ENCODE data around the gene CALCB. TPM values are rescaled to one million over a fixed set of nuclear protein-coding genes. Genes with fewer than 3 reads are reported as not detected.

CALCB gene
- total RNA-seq, 1 donor from 2014 or later: 0.53 TPM

- no peak for TF ChIP-seq CTCF (IDR thresholded peaks at IDR 0.05; ENCODE audit: insufficient read depth, low read length, severe bottlenecking)
These were observed 37.8 kb downstream of the CALCB start for GRCh38 chr11:15111215-15111614.

GRCh38 chr11:15112131-15112541, 38.7 kb downstream of the CALCB start:
- no peak for TF ChIP-seq CTCF (IDR thresholded peaks at IDR 0.05; ENCODE audit: insufficient read depth, low read length, severe bottlenecking)
- Histone ChIP-seq H3K27me3 (ENCODE audit: control insufficient read depth, insufficient read depth, low read length) (no peaks in the 10 kb centered on the region), H3K36me3 (ENCODE audit: control insufficient read depth, insufficient read depth, low read length) (no peaks in the 10 kb centered on the region), H3K4me3 (ENCODE audit: low read depth, low read length) (no peak overlapping the region)
- FAIRE-seq (no peak), DNase-seq (ENCODE audit: low read depth) (no peak)

More at GRCh38 chr11:15111215-15111614, 37.8 kb downstream of the CALCB start:
- H3K27me3 ChIP-seq (ENCODE audit: control insufficient read depth, insufficient read depth, low read length): no peaks in the 10 kb centered on the region
- H3K4me3 ChIP-seq (ENCODE audit: low read depth, low read length): no peak overlapping the region
- no peaks in the 10 kb centered on the region for H3K36me3 ChIP-seq (ENCODE audit: control insufficient read depth, insufficient read depth, low read length)
- DNase-seq (ENCODE audit: low read depth): no peak
- peak; percentile 83 for FAIRE-seq

- H3K4me3 ChIP-seq (ENCODE audit: low read depth, low read length): no peak overlapping the region
- no peaks in the 10 kb centered on the region for H3K36me3 ChIP-seq (ENCODE audit: control insufficient read depth, insufficient read depth, low read length)
- no peak for TF ChIP-seq CTCF (IDR thresholded peaks at IDR 0.05; ENCODE audit: insufficient read depth, low read length, severe bottlenecking)
- DNase-seq (ENCODE audit: low read depth) (no peak), FAIRE-seq (no peak)
- H3K27me3 ChIP-seq (ENCODE audit: control insufficient read depth, insufficient read depth, low read length): no peaks in the 10 kb centered on the region
These were observed 40.0 kb downstream of the CALCB start for GRCh38 chr11:15113381-15113780.

DNA sequence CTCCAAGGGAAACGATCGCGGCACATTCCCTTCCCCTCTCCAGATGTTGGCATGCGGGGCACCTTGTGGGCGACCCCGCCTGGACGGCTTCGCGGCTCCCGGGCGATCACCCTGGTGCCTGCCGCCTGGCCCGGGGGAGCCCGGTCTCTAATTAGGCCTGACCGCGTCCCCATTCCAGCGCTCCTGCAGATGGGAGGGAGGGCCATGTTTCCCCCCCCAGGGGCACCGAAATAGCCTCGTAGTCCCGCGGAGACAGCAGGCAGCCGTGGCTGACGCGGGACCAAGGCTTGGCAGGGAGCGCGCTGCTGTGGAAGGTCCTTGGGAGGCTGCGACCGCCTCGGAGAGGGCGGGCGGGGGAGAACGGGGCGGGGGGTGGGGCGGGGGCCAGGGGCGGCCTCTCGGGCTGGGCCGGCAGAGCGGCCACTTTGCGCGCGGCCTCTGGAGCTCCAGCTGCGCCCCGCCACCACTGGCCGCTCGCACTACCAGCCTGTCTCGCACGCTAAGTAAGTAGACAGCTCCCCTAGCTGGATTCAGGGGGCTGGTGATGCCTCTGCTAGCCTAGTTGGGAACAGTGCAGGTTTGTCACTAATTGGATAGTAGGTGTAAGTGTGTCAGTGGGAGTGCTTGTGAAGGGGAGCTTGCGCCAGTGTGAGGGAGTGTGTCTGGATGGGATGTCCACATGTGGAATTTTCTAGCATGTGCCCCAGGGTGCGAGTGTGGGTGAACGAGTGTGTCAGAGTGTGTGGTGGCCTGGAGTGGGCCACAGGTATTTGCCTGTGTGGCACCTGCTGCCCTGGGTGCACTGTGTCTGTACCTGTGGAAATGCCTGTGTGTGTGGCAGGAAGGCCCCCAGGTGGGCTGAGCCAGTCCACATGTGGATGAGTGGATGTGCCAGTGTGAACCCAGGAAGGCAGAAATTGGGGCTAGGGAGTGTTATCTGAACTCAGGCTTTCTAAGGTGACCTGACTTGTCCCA, 41.4 kb downstream of the CALCB start, which contains the start of gene INSC:
Gene INSC (plus strand): TSS at position 423 of the 975 bp plus-strand sequence. CDS start 34,252 bp downstream, outside the sequence.
- Histone ChIP-seq H3K36me3 (ENCODE audit: control insufficient read depth, insufficient read depth, low read length) (no peaks in the 10 kb centered on the region), H3K4me3 (ENCODE audit: low read depth, low read length) (peak within 1 kb of the TSS; percentile 11), H3K27me3 (ENCODE audit: control insufficient read depth, insufficient read depth, low read length) (no peaks in the 10 kb centered on the region)
- FAIRE-seq (no peak), DNase-seq (ENCODE audit: low read depth) (no peak)
- no peak for TF ChIP-seq CTCF (IDR thresholded peaks at IDR 0.05; ENCODE audit: insufficient read depth, low read length, severe bottlenecking)

DNA sequence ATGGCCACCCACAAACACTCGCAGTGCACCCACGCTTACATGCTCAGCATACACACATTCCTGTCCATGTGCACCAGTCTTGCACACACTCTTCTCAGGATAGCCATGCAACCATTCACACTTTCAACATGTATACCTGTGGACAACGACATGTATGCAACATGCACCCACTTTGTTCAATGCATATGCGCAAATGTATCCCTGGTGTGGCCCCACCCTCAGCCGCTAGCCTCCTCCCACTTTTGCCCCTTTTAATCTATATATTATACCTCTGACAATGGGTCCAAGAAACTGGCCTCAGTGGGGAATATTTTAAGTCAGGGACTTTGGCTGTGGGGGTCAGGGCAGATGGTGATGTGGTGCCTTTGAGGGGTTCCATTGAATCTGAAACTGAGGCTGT, 42.3 kb downstream of the CALCB start:
- Histone ChIP-seq H3K27me3 (ENCODE audit: control insufficient read depth, insufficient read depth, low read length) (no peaks in the 10 kb centered on the region), H3K4me3 (ENCODE audit: low read depth, low read length) (no peak overlapping the region)
- no peak for TF ChIP-seq CTCF (IDR thresholded peaks at IDR 0.05; ENCODE audit: insufficient read depth, low read length, severe bottlenecking)

More for the DNA sequence above, 42.3 kb downstream of the CALCB start:
- no peaks in the 10 kb centered on the region for H3K36me3 ChIP-seq (ENCODE audit: control insufficient read depth, insufficient read depth, low read length)
- DNase-seq (ENCODE audit: low read depth) (no peak), FAIRE-seq (no peak)
